Endothelial cell of umbilical vein (primary cell): ENCODE measurements around the gene TMSB10.

Experiments used
- CTCF ChIP-seq, 2 donors: IDR thresholded peaks; 1 replicate in 1 of 2; 2 replicates in 1 of 2; pipeline ENCODE4 v1.5.1; 2011; ENCODE audit warnings: low read length in 2 of 2, mild to moderate bottlenecking in 2 of 2, moderate library complexity in 2 of 2, control low read depth in 1 of 2, inconsistent platforms in 1 of 2, low read depth in 1 of 2; ENCODE audit not compliant: insufficient read depth in 1 of 2; ENCODE audit errors: extremely low read depth in 1 of 2
- MAX ChIP-seq: IDR thresholded peaks from 2 replicates; pipeline ENCODE4 v1.6.1; 2011; ENCODE audit not compliant: insufficient read depth, insufficient read length
- POLR2A ChIP-seq: IDR thresholded peaks from 2 replicates; pipeline ENCODE4 v1.6.1; 2012; ENCODE audit warnings: low read depth, mild to moderate bottlenecking, control low read depth, low read length
- POLR2AphosphoS5 ChIP-seq: IDR thresholded peaks from 2 replicates; pipeline ENCODE4 v1.6.1; 2012; ENCODE audit warnings: low read depth, mild to moderate bottlenecking, control low read depth, low read length, moderate library complexity; ENCODE audit not compliant: insufficient read depth

DNA sequence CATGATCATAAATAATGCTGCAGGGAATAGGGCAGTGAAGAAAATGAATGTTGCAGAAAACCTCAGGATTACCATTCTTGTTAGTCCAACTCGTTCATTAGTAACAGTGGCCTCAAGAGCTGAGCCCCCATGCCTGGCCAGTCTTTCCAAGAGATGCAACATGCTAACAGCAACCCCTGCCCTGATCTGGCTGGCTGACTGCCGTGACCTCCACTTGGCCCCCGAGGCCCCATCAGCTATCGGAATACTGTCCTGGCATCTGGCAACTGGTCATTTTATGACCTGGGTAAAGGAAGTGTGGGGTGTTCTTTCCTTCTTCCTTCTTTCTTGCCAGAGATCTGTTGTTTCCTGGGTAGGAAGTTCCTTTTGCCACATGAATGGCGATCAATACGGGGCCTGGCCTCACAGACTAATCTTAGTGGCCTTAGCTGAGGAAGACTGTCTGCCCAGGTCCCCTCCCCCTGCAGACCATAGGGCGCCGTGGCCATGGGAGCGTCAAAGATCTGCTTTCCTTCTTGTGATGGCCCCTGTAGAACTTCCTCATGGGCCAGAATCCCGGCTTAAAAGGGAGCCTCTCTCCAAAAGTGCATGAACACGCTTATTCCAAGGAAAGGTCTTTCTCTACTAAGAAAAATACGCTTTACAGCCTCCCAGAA lies 14.0 kb upstream of the TMSB10 start:
- TF ChIP-seq POLR2A (no peak), CTCF (IDR thresholded peaks at IDR 0.05; ENCODE audit: extremely low read depth in 1 of 2, insufficient read depth in 1 of 2, low read depth in 1 of 2, low read length in 2 of 2) (no peak), MAX (no peak), POLR2AphosphoS5 (no peak)
